ENCODE results near the gene TNIK.

The TNIK gene

DNA sequence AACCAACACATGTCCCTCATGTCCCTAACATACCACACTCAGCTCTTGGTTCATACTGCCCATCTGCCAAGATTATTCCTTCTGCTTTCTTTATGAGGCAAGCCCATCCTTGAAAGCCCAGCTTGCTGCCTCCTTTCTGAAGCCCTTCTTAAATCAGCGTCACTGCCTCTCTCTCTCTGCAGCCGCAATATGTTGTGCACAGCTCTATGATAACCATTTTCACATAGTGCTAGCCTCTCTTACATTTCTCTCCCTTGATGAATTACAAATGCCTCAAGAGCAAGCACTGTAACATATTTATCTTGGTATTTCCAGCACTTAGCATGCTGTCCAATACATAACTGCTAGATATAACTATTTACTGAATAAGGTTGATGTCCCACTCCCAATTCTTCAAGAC lies 86.5 kb downstream of the TNIK start:
- no peak overlapping the region for H2BK120ac ChIP-seq (ENCODE audit: low read depth, low read length)
- H3K4me2 ChIP-seq (ENCODE audit: low read length, poor library complexity, severe bottlenecking): no peak overlapping the region
- H4K8ac ChIP-seq (ENCODE audit: low read length): no peak overlapping the region
- peak overlapping the region; percentile 2 for H2AK5ac ChIP-seq (ENCODE audit: low read length, severe bottlenecking)
- no peak overlapping the region for H4K91ac ChIP-seq (ENCODE audit: low read length)
- no peak overlapping the region for H2BK5ac ChIP-seq (ENCODE audit: low read depth, low read length, poor library complexity, severe bottlenecking)
- H3K4ac ChIP-seq (ENCODE audit: low read depth in 1 of 2, low read length in 2 of 2): peak overlapping the region in 1 of 2 experiments; percentile 85
- no peak overlapping the region for H3K27ac ChIP-seq (ENCODE audit: low read length, poor library complexity, severe bottlenecking)
- H3K79me1 ChIP-seq (replicated peaks; ENCODE audit: low read length, poor library complexity, severe bottlenecking): peaks cover 30% of the 10 kb centered on the region
- peaks cover 11% of the 10 kb centered on the region for H3K4me1 ChIP-seq (ENCODE audit: control insufficient read depth, insufficient read depth, low read depth, low read length)
- no peak overlapping the region for H3K23ac ChIP-seq (ENCODE audit: low read length in 2 of 2)
- no peaks in the 10 kb centered on the region for H3K36me3 ChIP-seq (ENCODE audit: control insufficient read depth in 1 of 2, insufficient read depth in 2 of 2, low read depth in 1 of 2, low read length in 2 of 2)
- no peak for DNase-seq
- no peaks in the 10 kb centered on the region for H3K27me3 ChIP-seq (ENCODE audit: control insufficient read depth in 1 of 2, insufficient read depth in 1 of 2, low read length in 2 of 2)
- no peak overlapping the region for H3K18ac ChIP-seq (ENCODE audit: low read depth in 1 of 2, low read length in 2 of 2)
- peak overlapping the region in 1 of 2 experiments; percentile 79 for H2BK12ac ChIP-seq (ENCODE audit: low read length in 2 of 2)
- WGBS: 93% methylated on average over 2 of the region's 2 CpGs
- no peaks in the 10 kb centered on the region for H3K9me3 ChIP-seq (ENCODE audit: control insufficient read depth, low read length)
- H2AFZ ChIP-seq (ENCODE audit: low read depth, low read length): no peak overlapping the region
- no peak overlapping the region for H3K14ac ChIP-seq (ENCODE audit: low read length in 2 of 2)
- no peak overlapping the region for H3K4me3 ChIP-seq (ENCODE audit: insufficient read depth in 1 of 2, low read depth in 1 of 2, low read length in 2 of 2)
- no peak overlapping the region for H2BK15ac ChIP-seq (ENCODE audit: low read depth, poor library complexity, severe bottlenecking)
- no peak overlapping the region for H3K9ac ChIP-seq (ENCODE audit: low read length)

DNA sequence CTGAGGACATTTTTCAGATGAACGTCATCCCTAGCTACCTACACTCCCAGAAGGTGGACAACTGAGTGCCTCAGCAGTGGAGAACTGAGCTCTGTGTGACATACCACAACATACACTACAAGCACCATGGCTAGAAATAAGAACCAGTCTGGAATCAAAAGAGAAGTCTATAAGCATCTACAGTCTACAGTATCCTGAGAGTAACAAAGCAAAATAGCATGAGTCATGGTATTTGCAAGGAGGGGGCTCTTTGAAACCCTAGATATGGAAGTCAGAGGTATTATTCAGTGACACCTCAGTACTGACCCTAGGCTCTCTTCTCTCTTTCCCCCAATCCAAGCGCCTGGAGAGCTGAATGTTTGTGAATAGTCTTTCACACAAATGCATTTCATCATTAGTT lies 87.5 kb downstream of the TNIK start:
- Histone ChIP-seq H3K79me1 (replicated peaks; ENCODE audit: low read length, poor library complexity, severe bottlenecking) (peaks cover 26% of the 10 kb centered on the region), H3K27ac (ENCODE audit: low read length, poor library complexity, severe bottlenecking) (no peak overlapping the region), H4K91ac (ENCODE audit: low read length) (no peak overlapping the region), H3K36me3 (ENCODE audit: control insufficient read depth in 1 of 2, insufficient read depth in 2 of 2, low read depth in 1 of 2, low read length in 2 of 2) (no peaks in the 10 kb centered on the region), H3K4ac (ENCODE audit: low read depth in 1 of 2, low read length in 2 of 2) (peak overlapping the region in 1 of 2 experiments; percentile 9), H3K4me3 (ENCODE audit: insufficient read depth in 1 of 2, low read depth in 1 of 2, low read length in 2 of 2) (no peak overlapping the region), H3K27me3 (ENCODE audit: control insufficient read depth in 1 of 2, insufficient read depth in 1 of 2, low read length in 2 of 2) (no peaks in the 10 kb centered on the region), H3K9me3 (ENCODE audit: control insufficient read depth, low read length) (no peaks in the 10 kb centered on the region), H2AFZ (ENCODE audit: low read depth, low read length) (no peak overlapping the region), H3K18ac (ENCODE audit: low read depth in 1 of 2, low read length in 2 of 2) (peak overlapping the region in 1 of 2 experiments; percentile 62), H4K8ac (ENCODE audit: low read length) (peak overlapping the region; percentile 55), H3K4me1 (ENCODE audit: control insufficient read depth, insufficient read depth, low read depth, low read length) (peaks cover 11% of the 10 kb centered on the region), H2BK5ac (ENCODE audit: low read depth, low read length, poor library complexity, severe bottlenecking) (no peak overlapping the region), H2BK120ac (ENCODE audit: low read depth, low read length) (no peak overlapping the region), H3K23ac (ENCODE audit: low read length in 2 of 2) (no peak overlapping the region), H2BK15ac (ENCODE audit: low read depth, poor library complexity, severe bottlenecking) (peak overlapping the region; percentile 9), H3K9ac (ENCODE audit: low read length) (no peak overlapping the region), H2AK5ac (ENCODE audit: low read length, severe bottlenecking) (peak overlapping the region; percentile 13), H3K4me2 (ENCODE audit: low read length, poor library complexity, severe bottlenecking) (no peak overlapping the region), H2BK12ac (ENCODE audit: low read length in 2 of 2) (no peak overlapping the region), H3K14ac (ENCODE audit: low read length in 2 of 2) (no peak overlapping the region)
- DNase-seq: no peak
- 68% methylated on average over 2 of the region's 2 CpGs for WGBS

DNA sequence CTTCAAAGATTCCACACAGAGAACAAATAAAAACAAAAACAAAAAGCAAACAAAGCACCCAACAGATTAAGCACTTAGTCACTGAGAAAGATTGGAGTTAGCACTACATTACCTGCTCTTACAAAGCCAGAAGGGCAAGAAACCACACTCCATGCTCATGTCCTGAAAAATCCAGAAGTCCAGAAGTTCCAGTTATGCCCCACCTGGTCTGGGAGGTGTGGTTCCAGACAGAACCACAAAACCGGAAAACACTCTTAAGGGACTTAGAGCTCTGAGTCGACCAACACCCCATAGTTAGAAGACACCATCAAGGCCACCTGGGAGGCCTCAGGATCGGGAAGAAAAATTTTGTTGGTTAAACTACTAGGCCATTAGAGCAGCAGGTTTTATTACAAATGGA lies 88.9 kb downstream of the TNIK start:
- no peaks in the 10 kb centered on the region for H3K9me3 ChIP-seq (ENCODE audit: control insufficient read depth, low read length)
- no peak overlapping the region for H2BK120ac ChIP-seq (ENCODE audit: low read depth, low read length)
- no peak overlapping the region for H3K4me2 ChIP-seq (ENCODE audit: low read length, poor library complexity, severe bottlenecking)
- H2BK5ac ChIP-seq (ENCODE audit: low read depth, low read length, poor library complexity, severe bottlenecking): no peak overlapping the region
- H3K36me3 ChIP-seq (ENCODE audit: control insufficient read depth in 1 of 2, insufficient read depth in 2 of 2, low read depth in 1 of 2, low read length in 2 of 2): no peaks in the 10 kb centered on the region
- no peak overlapping the region for H4K8ac ChIP-seq (ENCODE audit: low read length)
- no peak overlapping the region for H3K9ac ChIP-seq (ENCODE audit: low read length)
- H3K4me1 ChIP-seq (ENCODE audit: control insufficient read depth, insufficient read depth, low read depth, low read length): peaks cover 9% of the 10 kb centered on the region
- no peak overlapping the region for H3K18ac ChIP-seq (ENCODE audit: low read depth in 1 of 2, low read length in 2 of 2)
- no peak overlapping the region for H4K91ac ChIP-seq (ENCODE audit: low read length)
- peaks cover 22% of the 10 kb centered on the region for H3K79me1 ChIP-seq (replicated peaks; ENCODE audit: low read length, poor library complexity, severe bottlenecking)
- H3K14ac ChIP-seq (ENCODE audit: low read length in 2 of 2): no peak overlapping the region
- H3K4me3 ChIP-seq (ENCODE audit: insufficient read depth in 1 of 2, low read depth in 1 of 2, low read length in 2 of 2): no peak overlapping the region
- H2AK5ac ChIP-seq (ENCODE audit: low read length, severe bottlenecking): peak overlapping the region; percentile 13
- WGBS: 100% methylated on average over 1 of the region's 3 CpGs
- H3K4ac ChIP-seq (ENCODE audit: low read depth in 1 of 2, low read length in 2 of 2): no peak overlapping the region
- no peaks in the 10 kb centered on the region for H3K27me3 ChIP-seq (ENCODE audit: control insufficient read depth in 1 of 2, insufficient read depth in 1 of 2, low read length in 2 of 2)
- H2BK15ac ChIP-seq (ENCODE audit: low read depth, poor library complexity, severe bottlenecking): no peak overlapping the region
- DNase-seq: no peak
- H3K23ac ChIP-seq (ENCODE audit: low read length in 2 of 2): no peak overlapping the region
- no peak overlapping the region for H3K27ac ChIP-seq (ENCODE audit: low read length, poor library complexity, severe bottlenecking)
- H2BK12ac ChIP-seq (ENCODE audit: low read length in 2 of 2): no peak overlapping the region
- no peak overlapping the region for H2AFZ ChIP-seq (ENCODE audit: low read depth, low read length)

DNA sequence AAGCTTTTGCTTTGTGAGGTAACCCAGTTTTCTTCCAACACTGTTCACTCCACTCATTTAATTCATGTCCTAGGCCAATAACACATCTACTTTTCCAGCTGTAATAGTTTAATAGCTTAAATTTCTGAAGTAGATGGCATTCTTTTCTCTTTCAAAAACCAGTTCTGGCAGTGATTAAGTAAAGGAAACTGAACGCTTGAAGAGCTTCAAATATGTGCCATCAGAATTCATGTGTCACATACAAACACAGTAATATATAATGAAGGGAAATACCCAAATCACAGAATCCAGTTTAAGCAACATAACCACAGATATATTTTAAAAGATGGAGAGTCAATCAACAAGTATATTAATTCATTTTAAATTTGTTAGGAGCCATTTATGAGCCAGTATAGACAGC lies 91.0 kb downstream of the TNIK start:
- Histone ChIP-seq H3K27ac (ENCODE audit: low read length, poor library complexity, severe bottlenecking) (no peak overlapping the region), H2BK15ac (ENCODE audit: low read depth, poor library complexity, severe bottlenecking) (no peak overlapping the region), H3K4me1 (ENCODE audit: control insufficient read depth, insufficient read depth, low read depth, low read length) (peaks cover 6% of the 10 kb centered on the region), H3K14ac (ENCODE audit: low read length in 2 of 2) (no peak overlapping the region), H3K4me3 (ENCODE audit: insufficient read depth in 1 of 2, low read depth in 1 of 2, low read length in 2 of 2) (no peak overlapping the region), H3K4me2 (ENCODE audit: low read length, poor library complexity, severe bottlenecking) (no peak overlapping the region), H3K23ac (ENCODE audit: low read length in 2 of 2) (no peak overlapping the region), H3K9ac (ENCODE audit: low read length) (no peak overlapping the region), H2BK120ac (ENCODE audit: low read depth, low read length) (no peak overlapping the region), H3K36me3 (ENCODE audit: control insufficient read depth in 1 of 2, insufficient read depth in 2 of 2, low read depth in 1 of 2, low read length in 2 of 2) (no peaks in the 10 kb centered on the region), H3K9me3 (ENCODE audit: control insufficient read depth, low read length) (no peaks in the 10 kb centered on the region), H2AFZ (ENCODE audit: low read depth, low read length) (no peak overlapping the region), H3K18ac (ENCODE audit: low read depth in 1 of 2, low read length in 2 of 2) (no peak overlapping the region), H2AK5ac (ENCODE audit: low read length, severe bottlenecking) (no peak overlapping the region), H3K4ac (ENCODE audit: low read depth in 1 of 2, low read length in 2 of 2) (no peak overlapping the region), H3K79me1 (replicated peaks; ENCODE audit: low read length, poor library complexity, severe bottlenecking) (peaks cover 24% of the 10 kb centered on the region), H4K8ac (ENCODE audit: low read length) (no peak overlapping the region), H2BK12ac (ENCODE audit: low read length in 2 of 2) (no peak overlapping the region), H4K91ac (ENCODE audit: low read length) (no peak overlapping the region), H2BK5ac (ENCODE audit: low read depth, low read length, poor library complexity, severe bottlenecking) (no peak overlapping the region), H3K27me3 (ENCODE audit: control insufficient read depth in 1 of 2, insufficient read depth in 1 of 2, low read length in 2 of 2) (no peaks in the 10 kb centered on the region)
- WGBS: no CpG with 5 or more reads among the region's 1 CpG
- no peak for DNase-seq
